ENCODE results near the gene ZNF383.
A peak's percentile ranks its signal among the peaks of the same experiment; 100 is the strongest.
"Not testable (repeated sequence)": the region's sequence is repeated elsewhere in the genome, so short reads cannot be mapped to it uniquely, and the experiment has no call there.

Gene ZNF383

GRCh38 chr19:37217775-37218591 is at the start of gene ZNF383:
Gene ZNF383, plus strand, starts transcription at chr19:37218214. Its CDS starts 12,240 bp downstream, at chr19:37230454.
- TF ChIP-seq POLR2A (IDR thresholded peaks at IDR 0.05; ENCODE audit: low read depth, low read length): peak; percentile 45
- peak; percentile 81 for FAIRE-seq
- peak; percentile 89 for DNase-seq (ENCODE audit: insufficient read length, low spot score)

GRCh38 chr19:37172368-37173366 is 45.3 kb upstream of the ZNF383 start, which contains the start of gene ZNF585A:
Gene ZNF585A, minus strand, starts transcription at chr19:37172695. Its CDS starts 2,785 bp downstream, at chr19:37169910.
- DNase-seq (ENCODE audit: insufficient read length, low spot score) (peak; percentile 77), FAIRE-seq (peak; percentile 99)
- 0 out of 2 replicates have a peak, but pooled peaks have one; percentile 29 for TF ChIP-seq POLR2A (IDR thresholded peaks at IDR 0.05; ENCODE audit: low read depth, low read length)

GRCh38 chr19:37186071-37186470 is 31.9 kb upstream of the ZNF383 start:
- not testable (repeated sequence) for DNase-seq (ENCODE audit: insufficient read length, low spot score); FAIRE-seq

GRCh38 chr19:37195248-37195647 is 22.8 kb upstream of the ZNF383 start:
- FAIRE-seq: not testable (repeated sequence)

GRCh38 chr19:37197115-37197514 is 20.9 kb upstream of the ZNF383 start:
- DNase-seq (ENCODE audit: insufficient read length, low spot score); FAIRE-seq: not testable (repeated sequence)

More at GRCh38 chr19:37195248-37195647, 22.8 kb upstream of the ZNF383 start:
- not testable (repeated sequence) for DNase-seq (ENCODE audit: insufficient read length, low spot score)

- DNase-seq (ENCODE audit: insufficient read length, low spot score) (no peak), FAIRE-seq (no peak)
- TF ChIP-seq POLR2A (IDR thresholded peaks at IDR 0.05; ENCODE audit: low read depth, low read length): no peak
These were observed 20.2 kb upstream of the ZNF383 start for GRCh38 chr19:37197768-37198167.

GRCh38 chr19:37217480-37217774 is 587 bp upstream of the ZNF383 start:
- no peak for DNase-seq (ENCODE audit: insufficient read length, low spot score)
- no peak for FAIRE-seq
- no peak for TF ChIP-seq POLR2A (IDR thresholded peaks at IDR 0.05; ENCODE audit: low read depth, low read length)

GRCh38 chr19:37218592-37218935 is 550 bp downstream of the ZNF383 start:
- no peak for DNase-seq (ENCODE audit: insufficient read length, low spot score)
- FAIRE-seq: no peak
- no peak for TF ChIP-seq POLR2A (IDR thresholded peaks at IDR 0.05; ENCODE audit: low read depth, low read length)

- no peak for TF ChIP-seq POLR2A (IDR thresholded peaks at IDR 0.05; ENCODE audit: low read depth, low read length)
- FAIRE-seq: no peak
- no peak for DNase-seq (ENCODE audit: insufficient read length, low spot score)
These were observed 2.4 kb downstream of the ZNF383 start for GRCh38 chr19:37220383-37220782.

GRCh38 chr19:37221136-37221535 is 3.1 kb downstream of the ZNF383 start:
- TF ChIP-seq POLR2A (IDR thresholded peaks at IDR 0.05; ENCODE audit: low read depth, low read length): no peak
- no peak for FAIRE-seq

GRCh38 chr19:37226248-37226647 is 8.2 kb downstream of the ZNF383 start:
- no peak for TF ChIP-seq POLR2A (IDR thresholded peaks at IDR 0.05; ENCODE audit: low read depth, low read length)
- DNase-seq (ENCODE audit: insufficient read length, low spot score) (no peak), FAIRE-seq (no peak)

More at GRCh38 chr19:37221136-37221535, 3.1 kb downstream of the ZNF383 start:
- no peak for DNase-seq (ENCODE audit: insufficient read length, low spot score)

- DNase-seq (ENCODE audit: insufficient read length, low spot score) (no peak), FAIRE-seq (no peak)
These were observed 10.0 kb downstream of the ZNF383 start for GRCh38 chr19:37227996-37228395.

GRCh38 chr19:37243206-37243632 is 25.2 kb downstream of the ZNF383 start:
- DNase-seq (ENCODE audit: insufficient read length, low spot score) (no peak), FAIRE-seq (peak; percentile 50)
- no peak for TF ChIP-seq POLR2A (IDR thresholded peaks at IDR 0.05; ENCODE audit: low read depth, low read length)

More at GRCh38 chr19:37227996-37228395, 10.0 kb downstream of the ZNF383 start:
- no peak for TF ChIP-seq POLR2A (IDR thresholded peaks at IDR 0.05; ENCODE audit: low read depth, low read length)
